Activated gamma-delta T cell treated with anti-CD3 and anti-CD28 coated beads, Interleukin-2, amount 50 U/mL, for 16 hours (primary cell): ENCODE data around the gene RASSF3.
A peak's percentile ranks its signal among the peaks of the same experiment; 100 is the strongest.
"Not testable (repeated sequence)": the region's sequence is repeated elsewhere in the genome, so short reads cannot be mapped to it uniquely, and the experiment has no call there.

Experiments used
- DNase-seq: peaks from one replicate; pipeline ENCODE4 v3.0.0-alpha.2; 2020; ENCODE audit warnings: low read depth

The RASSF3 gene

DNA sequence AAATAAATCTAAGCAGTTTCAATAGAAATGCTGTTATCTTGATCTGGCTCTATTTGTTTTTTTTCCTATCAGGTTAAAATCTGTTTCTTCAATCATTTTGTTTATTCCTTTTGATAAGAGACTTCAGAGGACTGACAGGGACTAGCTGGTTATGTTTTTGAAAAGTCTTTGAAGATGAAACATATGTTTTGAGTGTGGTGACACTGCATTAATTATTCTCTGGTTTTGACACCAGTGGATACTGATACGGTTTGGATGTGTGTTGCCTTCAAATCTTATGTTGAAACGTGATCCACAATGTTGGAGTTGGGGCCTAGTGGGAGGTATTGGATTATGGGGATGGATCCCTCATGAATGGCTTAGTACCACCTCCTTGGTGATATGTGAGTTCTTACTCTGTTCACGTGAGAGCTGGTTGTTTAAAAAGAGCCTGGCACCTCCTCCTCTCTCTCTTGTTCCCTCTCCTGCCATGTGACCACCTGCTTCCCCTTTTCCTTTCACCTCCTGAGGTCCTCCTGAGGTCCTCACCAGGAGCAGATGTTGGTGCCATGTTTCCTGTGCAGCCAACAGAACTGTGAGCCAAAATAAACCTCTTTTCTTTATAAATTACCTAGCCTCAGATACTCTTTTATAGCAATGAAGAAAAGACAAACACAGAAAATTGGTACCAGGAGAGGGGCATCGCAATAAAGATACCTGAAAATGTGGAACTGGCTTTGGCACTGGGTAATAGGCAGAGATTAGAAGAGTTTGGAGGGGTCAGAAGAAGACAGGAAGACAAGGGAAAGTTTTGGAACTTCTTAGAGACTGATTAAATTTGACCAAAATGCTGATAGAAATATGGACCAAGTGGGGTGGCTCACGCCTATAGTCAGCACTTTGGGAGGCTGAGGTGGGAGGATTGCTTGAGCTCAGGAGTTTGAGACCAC lies 23.0 kb downstream of the RASSF3 start:
- no peak for DNase-seq

DNA sequence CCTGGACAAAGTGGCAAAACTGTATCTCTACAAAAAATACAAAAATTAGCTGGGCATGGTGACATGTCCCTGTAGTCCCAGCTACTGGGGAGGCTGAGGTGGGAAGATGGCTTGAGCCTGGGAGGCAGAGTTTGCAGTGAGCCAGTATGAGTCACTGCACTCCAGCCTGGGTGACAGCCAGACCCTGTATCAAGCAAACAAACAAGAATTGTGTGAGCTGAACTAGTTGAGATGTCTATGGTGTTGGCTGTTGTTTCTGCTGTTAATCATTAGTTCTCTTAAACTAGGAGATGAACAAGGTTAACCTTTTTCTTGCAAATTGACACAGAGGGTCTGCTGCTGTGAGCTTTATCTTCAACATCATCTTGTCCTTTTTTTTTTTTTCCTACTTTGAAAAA lies 23.6 kb downstream of the RASSF3 start:
- DNase-seq: no peak

DNA sequence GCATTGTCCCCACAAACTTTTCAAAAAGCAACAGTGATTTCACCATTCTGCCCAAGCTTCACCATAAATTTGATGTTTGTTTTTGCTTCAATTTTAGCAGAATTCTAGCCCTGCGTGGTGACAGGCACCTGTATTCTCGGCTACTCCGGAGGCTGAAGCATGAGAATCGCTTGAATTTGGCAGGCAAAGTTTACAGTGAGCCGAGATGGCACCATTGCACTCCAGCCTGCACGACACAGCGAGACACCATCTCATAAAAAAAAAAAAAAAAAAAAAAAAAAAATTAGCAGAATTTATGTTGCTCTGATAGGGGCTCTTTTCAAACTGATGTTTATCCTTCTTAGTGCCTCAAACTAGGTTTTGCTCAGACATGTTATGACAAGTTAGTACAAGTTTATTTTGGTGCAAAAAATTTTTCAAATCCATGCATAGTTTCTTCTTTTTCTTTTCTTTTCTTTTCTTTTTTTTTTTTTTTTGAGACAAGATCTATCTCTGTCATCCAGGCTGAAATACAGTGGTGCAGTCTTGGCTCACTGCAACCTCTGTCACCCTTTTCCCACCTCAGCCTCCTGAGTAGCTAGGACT lies 24.3 kb downstream of the RASSF3 start:
- no peak for DNase-seq

DNA sequence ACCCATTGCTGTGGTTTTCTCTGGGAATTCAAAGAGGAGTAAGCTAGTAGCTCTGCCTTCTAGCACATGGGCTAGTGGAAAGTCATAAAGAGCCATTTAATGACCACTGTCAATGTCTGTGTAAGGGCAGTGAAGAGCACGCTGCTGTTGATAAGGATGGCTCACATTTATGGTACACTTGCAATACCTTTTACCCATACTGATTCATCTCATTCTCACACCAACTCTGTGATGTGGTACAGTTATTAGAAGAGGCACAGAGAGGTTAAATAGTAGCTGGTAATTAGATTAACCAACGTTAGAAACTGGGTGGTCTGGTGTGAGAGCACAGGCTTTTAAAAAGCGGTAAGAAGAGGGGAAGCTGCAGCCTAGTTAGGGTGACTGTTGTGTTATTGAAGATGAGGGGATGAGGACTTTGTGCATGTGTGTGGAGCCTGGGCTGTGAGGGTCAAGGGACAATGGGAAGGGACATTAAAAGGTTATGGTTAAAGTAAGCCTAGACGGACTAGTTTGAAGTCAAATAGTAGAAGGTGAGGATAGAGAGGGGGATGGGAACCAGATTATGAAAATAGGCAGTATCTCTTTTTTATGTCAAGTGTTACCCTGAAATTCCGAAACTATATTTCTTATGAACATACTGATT lies 25.2 kb downstream of the RASSF3 start:
- DNase-seq: no peak

DNA sequence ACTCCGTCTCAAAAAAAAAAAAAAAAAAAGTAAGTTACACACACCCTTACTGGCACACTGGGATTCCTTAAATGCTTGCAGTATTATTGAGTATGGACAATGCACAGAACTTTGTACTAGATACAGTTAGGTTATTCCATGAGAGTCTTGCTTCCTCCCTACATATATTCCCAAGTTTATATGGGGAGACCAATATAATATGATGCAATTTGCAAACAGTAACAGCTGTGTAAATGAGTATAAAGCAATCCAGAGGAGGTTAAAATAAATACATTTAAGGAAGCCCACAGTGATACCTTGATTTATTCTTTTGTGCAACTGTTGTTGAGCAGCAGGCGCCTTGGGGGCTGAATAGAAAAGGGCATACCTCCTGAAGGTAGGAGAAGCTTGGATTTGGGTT lies 26.6 kb downstream of the RASSF3 start:
- DNase-seq: no peak

DNA sequence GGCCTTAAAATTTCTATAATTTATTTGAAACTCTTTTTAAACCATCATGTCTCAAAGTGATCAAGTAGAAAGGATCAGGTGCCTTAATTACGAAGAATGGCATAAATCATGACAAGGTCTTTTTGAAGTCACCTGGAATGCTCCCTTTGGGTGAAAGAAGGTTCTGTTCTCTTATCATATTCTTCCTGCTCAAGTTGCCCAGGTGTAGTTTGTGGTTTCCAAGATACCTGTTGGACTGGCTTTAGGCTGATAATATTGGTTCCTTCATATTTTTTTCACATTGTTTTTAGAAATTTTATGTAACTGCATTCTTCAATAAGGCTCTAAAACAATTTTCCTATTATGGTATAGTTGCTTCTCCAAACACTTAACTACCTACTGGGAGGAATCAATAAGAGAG lies 29.2 kb downstream of the RASSF3 start:
- no peak for DNase-seq

DNA sequence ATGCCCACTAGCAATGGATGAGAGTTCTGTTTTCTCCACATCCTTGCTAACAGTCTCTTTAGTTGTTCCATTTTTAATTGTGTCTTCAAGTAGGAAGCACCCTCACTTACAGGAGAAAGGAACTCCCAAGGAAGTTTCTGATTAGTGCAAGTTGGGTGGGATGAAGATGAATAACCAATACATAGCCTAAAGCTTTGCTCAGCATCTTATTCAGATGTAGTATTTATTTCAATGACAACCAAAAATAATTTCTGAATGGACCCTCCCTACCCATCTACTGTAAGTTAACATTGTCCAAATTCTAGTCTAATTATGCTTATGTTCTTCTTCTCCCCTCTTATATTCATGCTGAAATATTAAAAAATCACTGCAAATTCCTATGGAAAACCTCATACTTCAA lies 36.0 kb downstream of the RASSF3 start:
- no peak for DNase-seq

DNA sequence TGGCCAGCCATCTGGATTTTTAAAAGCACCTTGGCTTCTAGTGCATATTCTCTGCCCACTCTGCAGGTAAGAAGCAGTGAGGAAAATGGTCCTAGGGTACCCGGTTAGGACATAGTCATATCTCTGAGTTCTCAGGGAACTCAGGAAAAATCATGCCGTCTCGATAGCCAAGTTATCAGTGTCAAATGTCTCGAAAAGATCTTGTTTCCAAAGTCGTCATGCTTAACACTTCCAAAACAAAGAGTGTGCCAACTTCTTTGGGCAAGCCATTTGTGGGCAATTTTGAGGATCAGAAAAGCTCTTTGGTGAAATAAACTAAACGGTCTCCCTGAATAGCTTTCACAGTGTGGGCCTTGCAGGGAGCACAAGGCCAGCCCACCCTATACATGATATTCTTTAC lies 39.2 kb downstream of the RASSF3 start:
- DNase-seq: no peak

DNA sequence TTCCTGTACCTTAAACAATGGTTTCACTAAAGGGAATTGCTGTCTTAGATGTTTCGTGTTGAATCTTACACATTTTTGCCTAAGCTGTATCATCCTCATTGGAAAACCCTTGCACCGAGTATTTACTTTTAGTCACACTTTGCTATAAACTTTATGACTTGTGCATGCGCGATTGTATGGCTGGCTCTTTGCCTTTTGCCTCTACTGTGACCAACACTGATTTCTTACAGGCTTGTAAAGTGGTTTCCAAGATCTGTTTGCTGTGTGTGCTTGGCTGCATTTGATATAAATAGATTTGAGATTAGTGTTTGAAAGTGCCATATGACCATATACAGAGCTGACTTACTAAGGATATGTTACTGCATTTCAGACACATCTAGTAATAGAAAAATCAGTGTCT lies 40.5 kb downstream of the RASSF3 start:
- DNase-seq: no peak

DNA sequence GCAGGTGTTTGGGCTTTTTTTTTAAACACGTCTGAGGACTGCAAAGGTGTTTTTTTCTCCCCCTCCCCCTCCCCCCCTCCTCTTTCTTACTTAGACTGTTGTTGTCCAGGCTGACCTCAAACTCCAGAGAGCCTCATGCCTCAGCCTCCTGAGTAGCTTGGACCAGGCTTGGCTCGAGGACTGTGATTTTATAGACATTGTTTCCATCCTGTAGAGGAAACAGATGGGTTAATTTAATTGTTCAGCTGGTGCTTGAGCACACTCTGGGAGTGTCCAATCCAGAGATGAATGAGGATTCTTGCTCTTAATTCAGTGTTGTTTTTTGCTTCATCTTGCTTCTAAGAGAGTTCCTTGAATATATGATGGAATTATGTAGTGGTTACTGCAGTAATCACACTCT lies 42.1 kb downstream of the RASSF3 start:
- DNase-seq: no peak

DNA sequence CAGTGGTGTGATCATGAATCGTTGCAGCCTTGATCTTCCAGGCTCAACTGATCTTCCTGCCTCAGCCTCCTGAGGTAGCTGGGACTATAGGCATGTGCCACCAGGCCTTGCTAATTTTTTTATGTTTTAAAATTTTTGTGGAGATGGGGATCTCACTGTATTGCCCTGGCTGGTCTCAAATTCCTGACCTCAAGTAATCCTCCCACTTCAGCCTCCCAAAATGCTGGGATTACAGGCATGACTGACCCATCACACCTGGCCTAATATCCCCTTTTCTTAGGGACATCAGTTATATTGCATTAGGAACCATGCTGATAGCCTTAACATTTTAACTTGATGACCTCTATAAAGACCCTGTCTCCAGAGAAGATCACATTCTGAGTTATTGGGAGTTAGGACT lies 42.8 kb downstream of the RASSF3 start:
- DNase-seq: no peak

DNA sequence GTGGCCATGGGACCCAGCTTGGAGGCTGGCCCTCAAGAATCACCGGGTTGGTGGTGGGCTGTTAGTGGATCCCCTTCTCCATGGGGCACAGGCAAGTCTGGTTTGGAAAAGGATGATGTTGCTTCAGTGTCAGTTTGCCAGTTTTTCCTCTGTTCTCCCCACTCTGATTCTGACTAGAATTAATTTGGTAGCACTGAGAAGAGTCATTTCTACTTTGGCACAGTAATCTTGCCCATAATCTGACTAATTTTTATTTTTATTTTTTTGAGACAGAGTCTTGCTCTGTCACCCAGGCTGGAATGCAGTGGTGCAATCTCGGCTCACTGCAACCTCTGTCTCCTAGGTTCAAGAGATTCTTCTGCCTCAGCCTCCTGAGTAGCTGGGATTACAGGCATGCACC lies 43.6 kb downstream of the RASSF3 start:
- not testable (repeated sequence) for DNase-seq

DNA sequence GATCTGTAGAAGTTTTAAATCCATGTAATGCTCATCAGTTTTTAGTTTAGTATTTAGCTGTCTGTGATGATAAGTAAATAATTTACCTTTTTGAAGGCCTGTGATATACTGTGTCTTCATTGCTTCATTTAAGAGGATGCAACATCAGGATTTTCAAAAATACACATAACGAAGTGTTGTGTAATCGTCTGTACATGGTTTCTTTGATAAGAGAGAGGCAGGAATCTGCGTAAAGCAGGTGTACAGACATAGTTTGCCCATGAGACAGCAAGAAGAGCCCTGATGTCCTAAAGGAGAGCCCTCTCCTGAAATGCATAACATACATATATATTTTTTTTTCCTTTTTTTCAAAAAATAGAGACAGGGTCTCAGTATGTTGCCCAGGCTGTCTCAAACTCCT lies 44.8 kb downstream of the RASSF3 start:
- no peak for DNase-seq

DNA sequence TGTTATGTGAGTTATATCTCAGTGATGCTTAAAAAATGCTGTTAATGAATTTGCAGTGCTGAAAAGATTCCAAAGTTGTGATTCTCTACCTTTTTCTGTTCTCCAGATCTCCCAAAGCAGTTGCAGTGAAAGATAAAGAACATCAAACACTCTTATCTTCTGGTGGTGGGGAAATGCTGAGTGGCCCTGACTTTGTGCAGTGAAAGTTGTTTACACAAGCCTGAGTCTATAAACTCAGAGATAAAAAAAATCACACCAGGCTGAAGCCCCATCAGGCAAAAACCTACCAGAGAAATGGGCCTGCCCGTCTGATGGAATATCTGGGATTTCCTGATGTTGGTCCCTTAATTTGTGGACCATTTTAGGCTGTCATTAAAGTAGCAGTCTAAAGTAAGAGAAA lies 46.1 kb downstream of the RASSF3 start:
- no peak for DNase-seq

DNA sequence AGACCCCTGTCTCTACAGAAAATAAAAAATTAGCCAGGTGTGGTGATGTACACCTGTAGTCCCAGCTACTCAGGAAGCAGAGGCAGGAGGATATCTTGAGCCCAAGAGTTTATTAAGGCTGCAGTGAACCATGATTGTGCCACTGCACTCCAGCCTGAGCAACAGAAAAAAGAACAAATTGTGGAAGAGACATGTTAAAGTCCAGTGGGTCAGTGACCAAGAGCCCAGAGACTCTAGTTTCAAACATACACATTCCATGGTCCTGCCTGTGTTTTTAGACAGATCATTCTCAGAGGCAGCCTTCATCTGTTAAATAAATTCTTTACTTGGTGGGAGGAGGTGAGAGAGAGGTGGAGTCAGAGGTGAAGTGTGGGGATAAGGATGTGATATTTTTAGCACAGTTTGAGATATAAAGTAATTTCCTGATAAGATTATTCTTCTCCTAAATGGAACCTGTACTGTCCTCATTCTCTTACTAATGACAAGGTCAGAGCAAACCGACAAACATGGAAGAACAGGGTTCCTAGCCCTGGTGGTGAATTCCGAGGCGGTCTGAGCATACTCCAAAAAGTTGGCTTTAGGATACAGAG lies 48.7 kb downstream of the RASSF3 start:
- DNase-seq: no peak

DNA sequence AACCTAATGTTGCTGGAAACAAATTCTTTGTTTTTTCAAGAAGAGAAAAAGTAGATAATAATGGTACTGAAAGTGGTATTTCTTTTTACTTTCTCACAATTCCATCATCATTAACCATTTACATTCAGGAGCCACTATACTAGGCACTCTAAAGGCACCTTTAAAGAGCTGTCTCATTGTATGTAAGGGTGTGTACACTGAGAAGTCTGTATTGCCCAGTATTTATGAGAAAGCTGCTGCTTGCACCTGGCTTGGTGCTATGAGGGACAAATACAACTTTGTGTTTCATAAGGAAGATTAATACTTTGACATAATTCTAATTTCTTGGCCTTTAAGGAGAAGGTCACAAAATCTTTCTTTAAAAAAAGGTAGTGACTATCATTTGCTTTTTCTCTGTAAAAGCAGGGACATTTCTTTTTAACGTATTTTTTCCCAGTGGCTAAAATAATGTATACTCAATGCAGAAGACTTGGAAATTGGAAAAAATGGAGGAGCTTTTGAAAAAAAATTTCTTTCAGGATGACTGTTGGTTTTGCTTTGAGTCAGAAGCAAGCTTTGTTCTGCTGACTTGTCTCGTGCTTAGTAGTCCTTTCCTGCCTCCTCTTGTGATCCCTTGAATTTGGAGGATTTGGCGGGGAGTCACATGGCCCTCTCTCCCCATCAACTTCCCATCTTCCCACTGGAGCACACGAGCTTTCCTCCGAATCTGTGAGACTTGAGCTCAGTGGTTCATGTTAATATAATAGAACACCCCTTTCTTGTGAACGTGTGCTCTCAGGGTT lies 50.1 kb downstream of the RASSF3 start:
- no peak for DNase-seq

DNA sequence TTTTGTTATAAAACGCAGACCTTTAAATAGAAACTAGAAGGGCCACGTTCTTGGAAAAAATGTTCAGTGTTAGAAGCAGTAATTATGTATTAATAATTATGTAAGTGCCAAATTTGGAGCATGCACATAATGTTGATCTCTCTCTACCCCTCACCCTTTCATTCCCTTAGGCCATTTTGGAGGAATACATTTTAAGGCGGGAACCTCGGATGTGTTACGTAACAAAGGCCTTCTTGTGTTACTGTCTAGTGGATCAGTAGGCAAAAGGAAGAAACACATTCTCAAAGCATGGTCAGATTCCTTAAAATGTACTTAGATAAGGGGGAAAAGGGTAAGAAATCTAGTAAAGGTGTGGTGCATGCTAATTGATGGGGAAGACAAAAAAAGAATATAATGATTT lies 52.7 kb downstream of the RASSF3 start:
- no peak for DNase-seq

DNA sequence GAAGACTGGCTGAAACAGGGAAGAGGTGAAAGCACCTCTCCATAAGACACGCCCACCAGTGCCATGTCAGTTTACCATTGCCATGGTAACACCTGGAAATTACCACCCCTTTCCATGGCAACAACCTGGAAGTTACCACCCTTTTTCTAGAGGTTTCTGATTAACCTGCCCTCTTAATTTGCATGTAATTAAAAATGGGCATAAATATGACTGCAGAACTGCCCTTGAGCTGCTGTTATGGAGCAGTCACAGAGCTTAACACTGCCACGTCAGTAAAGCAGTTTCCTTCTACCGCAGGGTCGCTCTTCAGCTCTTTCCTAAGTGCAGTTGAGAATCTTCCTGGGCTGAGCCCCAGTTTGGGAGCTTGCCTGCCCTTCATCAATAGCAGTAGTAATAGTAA lies 55.2 kb downstream of the RASSF3 start:
- DNase-seq: no peak

DNA sequence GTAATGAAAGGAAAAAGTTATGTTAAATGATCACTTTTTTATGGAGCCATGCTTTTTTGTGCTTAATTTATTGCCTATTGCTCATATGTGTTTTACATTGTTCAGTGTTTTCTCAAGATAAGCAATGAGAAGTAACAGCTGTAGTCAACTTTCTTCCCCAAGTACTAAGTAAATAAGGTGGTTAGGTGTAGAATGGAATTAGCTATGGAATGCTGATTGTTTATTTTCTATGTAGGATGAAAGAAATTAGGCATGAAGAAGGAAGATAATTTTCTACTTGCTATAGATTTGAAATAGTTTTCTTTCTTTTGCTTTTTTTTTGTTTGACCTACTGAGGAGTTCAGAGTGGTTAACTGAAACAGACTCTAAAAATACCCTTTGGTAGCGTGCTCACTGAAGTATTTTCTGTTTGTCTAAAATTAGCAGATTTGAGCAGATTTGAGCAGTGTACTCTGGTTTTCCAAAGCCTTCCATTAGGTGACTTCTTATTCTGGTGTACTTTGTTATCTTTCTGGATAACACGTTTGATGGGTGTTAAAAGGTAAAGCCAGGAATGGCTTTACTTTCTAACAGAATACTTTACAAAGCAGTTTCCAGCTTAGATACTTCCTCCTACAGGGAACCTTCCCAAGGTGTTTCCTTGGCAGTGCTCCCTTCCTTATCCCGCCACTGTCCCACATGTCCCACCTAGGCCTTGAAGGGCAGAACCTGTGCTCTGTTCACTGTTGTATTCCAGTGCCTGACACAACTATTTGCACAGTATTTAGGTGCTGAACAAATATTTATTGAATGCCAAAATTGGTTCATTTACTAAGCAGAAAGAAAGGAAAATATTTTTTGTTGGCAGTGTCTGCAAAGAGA lies 56.0 kb downstream of the RASSF3 start:
- no peak for DNase-seq

DNA sequence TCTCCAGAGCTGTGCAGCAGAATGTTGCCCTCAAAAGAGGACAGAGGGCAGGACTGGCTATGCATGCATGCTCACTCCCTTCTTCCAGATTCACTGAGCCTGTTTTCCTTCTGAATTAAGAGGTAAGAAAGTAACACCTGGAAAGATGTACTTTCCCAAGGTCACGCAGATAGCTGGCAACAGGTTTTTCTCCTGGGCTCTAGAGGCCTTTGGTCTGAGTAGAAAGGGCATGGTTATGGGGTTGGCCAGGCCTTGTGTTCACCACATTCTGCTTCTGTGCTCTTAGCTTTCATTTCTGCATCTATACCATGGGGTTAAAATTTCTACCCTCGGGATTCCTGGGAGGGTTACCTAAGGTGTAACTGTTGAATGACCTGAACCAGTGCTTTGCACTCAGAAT lies 57.5 kb downstream of the RASSF3 start:
- DNase-seq: no peak

DNA sequence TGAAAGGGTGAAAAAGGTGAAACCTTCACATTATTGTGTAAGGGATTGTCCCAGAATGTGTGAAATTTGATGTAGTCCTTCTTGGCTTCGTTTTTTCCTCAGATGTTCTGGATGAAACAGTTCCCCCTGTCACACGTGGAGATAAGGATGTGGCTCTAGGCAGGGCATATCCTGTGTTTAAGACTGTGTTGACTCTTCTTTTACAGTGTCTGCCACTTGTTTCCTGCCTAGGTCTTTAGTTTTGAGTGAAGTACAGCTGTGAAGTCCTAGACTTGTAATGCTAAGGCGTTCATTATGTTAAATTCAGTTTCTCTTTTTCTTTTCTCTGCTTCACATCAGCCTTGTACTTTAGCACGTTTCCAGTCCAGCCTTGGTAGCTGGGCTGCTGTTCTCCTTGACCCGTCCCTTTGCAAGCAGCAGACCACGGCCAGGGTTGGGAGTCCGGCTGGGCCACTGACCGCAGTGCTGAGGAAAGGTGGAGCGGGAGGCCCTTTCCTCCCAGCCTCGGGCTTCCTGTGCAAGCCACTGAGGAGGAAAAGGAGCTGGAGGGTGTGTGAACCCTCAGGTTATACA lies 59.1 kb downstream of the RASSF3 start:
- DNase-seq: peak; percentile 27
